HCT116 (cell line): ENCODE measurements around the gene ZSWIM6.

Source experiments
- CBX3 ChIP-seq: IDR thresholded peaks from 2 replicates; pipeline ENCODE4 v1.6.1; 2012; ENCODE audit warnings: low read depth
- CEBPB ChIP-seq: IDR thresholded peaks from 2 replicates; pipeline ENCODE4 v1.6.1; 2012; ENCODE audit warnings: low read depth
- EGR1 ChIP-seq: IDR thresholded peaks from 2 replicates; pipeline ENCODE4 v1.6.1; 2012; ENCODE audit warnings: low read depth
- EZH2 ChIP-seq: fragments of 200-600 bp; sonication (generic); IDR thresholded peaks from 2 replicates; pipeline ENCODE4 v1.6.1; 2017; ENCODE audit warnings: antibody characterized with exemption, mixed run types
- POLR2A ChIP-seq: IDR thresholded peaks from 2 replicates; pipeline ENCODE4 v1.7.0; 2011; ENCODE audit warnings: borderline replicate concordance; ENCODE audit not compliant: insufficient read depth, insufficient read length; ENCODE audit errors: extremely low read depth
- POLR2AphosphoS5 ChIP-seq: IDR thresholded peaks from 2 replicates; pipeline ENCODE4 v1.6.1; 2011; ENCODE audit warnings: mild to moderate bottlenecking, low read depth, low read length, moderate library complexity
- SIN3A ChIP-seq: IDR thresholded peaks from 2 replicates; pipeline ENCODE4 v1.6.1; 2012; ENCODE audit warnings: low read depth
- SRF ChIP-seq: IDR thresholded peaks from 2 replicates; pipeline ENCODE4 v1.6.1; 2012; ENCODE audit warnings: low read depth
- YY1 ChIP-seq: IDR thresholded peaks from 2 replicates; pipeline ENCODE4 v1.6.1; 2011; ENCODE audit warnings: low read length, low read depth, moderate library complexity, mild to moderate bottlenecking; ENCODE audit not compliant: insufficient replicate concordance; ENCODE audit errors: extremely low read depth
- ZFX ChIP-seq: fragments of 450-650 bp; IDR thresholded peaks from 2 replicates; pipeline ENCODE4 v1.6.1; 2017
- ZNF274 ChIP-seq: fragments of 200-500 bp; sonication (Bioruptor generic); IDR thresholded peaks from 2 replicates; pipeline ENCODE4 v1.6.1; 2014; ENCODE audit warnings: mild to moderate bottlenecking, low read depth, low read length, inconsistent platforms
- TF ChIP-seq, protein P1 (sequence below): IDR thresholded peaks from 2 replicates; pipeline ENCODE4 v1.6.1; 2011; ENCODE audit warnings: mild to moderate bottlenecking, low read length, moderate library complexity; ENCODE audit not compliant: insufficient replicate concordance; ENCODE audit errors: extremely low read depth
- TF ChIP-seq, protein P2 (sequence below), 3 experiments: fragments of 200-600 bp in 1 of 3; sonication (generic) in 1 of 3; IDR thresholded peaks in 2 of 3; conservative IDR thresholded peaks in 1 of 3; 2 replicates each; pipeline ENCODE4 v1.5.1; 2012 to 2017; ENCODE audit warnings: low read depth in 2 of 3, low read length in 2 of 3, antibody characterized with exemption in 1 of 3, borderline replicate concordance in 1 of 3, control low read depth in 1 of 3, mild to moderate bottlenecking in 1 of 3, mixed read lengths in 1 of 3, mixed run types in 1 of 3, moderate library complexity in 1 of 3; ENCODE audit not compliant: insufficient read depth in 1 of 3

DNA sequence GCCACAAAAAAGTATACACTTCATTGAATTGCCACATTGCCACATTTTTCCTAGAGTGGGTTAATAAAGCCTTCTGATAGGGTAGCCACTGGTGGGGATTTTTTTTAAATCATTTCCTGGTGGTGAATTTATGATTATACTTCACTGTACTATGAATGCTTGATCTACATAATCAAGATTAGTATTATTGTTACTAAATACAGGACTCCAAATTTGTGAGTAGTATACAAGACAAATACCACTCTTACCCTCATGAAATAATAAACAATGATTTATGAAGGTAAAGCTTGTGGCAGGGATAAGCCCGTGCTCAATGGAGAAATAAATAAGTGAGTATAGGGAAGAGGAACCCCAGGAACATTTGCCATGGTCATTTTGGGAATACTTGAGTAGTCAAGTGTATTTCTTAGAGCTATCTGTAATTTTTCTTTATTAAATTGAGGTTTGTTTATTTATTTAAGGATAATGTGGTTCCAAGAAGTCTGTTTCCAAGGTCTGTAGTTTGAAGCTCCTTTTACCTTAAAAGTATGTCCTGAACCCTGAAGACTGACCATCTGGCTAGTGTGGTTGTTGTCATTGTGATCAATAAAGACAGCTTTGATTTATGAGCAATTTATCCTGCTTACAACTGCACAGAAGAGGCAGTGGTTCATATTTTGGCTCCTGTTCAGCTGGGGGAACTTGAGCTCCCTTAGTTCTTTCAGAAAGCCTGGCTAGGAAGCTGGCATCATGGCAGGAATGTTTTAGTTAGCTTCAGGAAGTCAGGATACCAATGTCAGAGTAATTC is 118.6 kb downstream of the ZSWIM6 start:
- TF ChIP-seq EGR1 (no peak), EZH2 (no peak), ZFX (no peak), CBX3 (no peak), POLR2A (no peak), SIN3A (no peak), POLR2AphosphoS5 (no peak), CEBPB (no peak), SRF (no peak; the same call in 1 of the 2 replicates), YY1 (no peak), ZNF274 (no peak)
- TF ChIP-seq, protein P1, sequence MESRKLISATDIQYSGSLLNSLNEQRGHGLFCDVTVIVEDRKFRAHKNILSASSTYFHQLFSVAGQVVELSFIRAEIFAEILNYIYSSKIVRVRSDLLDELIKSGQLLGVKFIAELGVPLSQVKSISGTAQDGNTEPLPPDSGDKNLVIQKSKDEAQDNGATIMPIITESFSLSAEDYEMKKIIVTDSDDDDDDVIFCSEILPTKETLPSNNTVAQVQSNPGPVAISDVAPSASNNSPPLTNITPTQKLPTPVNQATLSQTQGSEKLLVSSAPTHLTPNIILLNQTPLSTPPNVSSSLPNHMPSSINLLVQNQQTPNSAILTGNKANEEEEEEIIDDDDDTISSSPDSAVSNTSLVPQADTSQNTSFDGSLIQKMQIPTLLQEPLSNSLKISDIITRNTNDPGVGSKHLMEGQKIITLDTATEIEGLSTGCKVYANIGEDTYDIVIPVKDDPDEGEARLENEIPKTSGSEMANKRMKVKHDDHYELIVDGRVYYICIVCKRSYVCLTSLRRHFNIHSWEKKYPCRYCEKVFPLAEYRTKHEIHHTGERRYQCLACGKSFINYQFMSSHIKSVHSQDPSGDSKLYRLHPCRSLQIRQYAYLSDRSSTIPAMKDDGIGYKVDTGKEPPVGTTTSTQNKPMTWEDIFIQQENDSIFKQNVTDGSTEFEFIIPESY, result no peak
- TF ChIP-seq, protein P2, sequence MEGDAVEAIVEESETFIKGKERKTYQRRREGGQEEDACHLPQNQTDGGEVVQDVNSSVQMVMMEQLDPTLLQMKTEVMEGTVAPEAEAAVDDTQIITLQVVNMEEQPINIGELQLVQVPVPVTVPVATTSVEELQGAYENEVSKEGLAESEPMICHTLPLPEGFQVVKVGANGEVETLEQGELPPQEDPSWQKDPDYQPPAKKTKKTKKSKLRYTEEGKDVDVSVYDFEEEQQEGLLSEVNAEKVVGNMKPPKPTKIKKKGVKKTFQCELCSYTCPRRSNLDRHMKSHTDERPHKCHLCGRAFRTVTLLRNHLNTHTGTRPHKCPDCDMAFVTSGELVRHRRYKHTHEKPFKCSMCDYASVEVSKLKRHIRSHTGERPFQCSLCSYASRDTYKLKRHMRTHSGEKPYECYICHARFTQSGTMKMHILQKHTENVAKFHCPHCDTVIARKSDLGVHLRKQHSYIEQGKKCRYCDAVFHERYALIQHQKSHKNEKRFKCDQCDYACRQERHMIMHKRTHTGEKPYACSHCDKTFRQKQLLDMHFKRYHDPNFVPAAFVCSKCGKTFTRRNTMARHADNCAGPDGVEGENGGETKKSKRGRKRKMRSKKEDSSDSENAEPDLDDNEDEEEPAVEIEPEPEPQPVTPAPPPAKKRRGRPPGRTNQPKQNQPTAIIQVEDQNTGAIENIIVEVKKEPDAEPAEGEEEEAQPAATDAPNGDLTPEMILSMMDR (IDR thresholded peaks at IDR 0.05 in 2 of 3, conservative IDR thresholded peaks at IDR 0.05 in 1 of 3; ENCODE audit: borderline replicate concordance in 1 of 3, insufficient read depth in 1 of 3, low read depth in 2 of 3, low read length in 2 of 3), result no peak
